ENCODE measurements around the gene ATP5MC2. TPM values are rescaled to one million over a fixed set of nuclear protein-coding genes. Genes with fewer than 3 reads are reported as not detected.

ATP5MC2 gene
- total RNA-seq, 1 experiment from 2014 or later: 322 TPM

DNA sequence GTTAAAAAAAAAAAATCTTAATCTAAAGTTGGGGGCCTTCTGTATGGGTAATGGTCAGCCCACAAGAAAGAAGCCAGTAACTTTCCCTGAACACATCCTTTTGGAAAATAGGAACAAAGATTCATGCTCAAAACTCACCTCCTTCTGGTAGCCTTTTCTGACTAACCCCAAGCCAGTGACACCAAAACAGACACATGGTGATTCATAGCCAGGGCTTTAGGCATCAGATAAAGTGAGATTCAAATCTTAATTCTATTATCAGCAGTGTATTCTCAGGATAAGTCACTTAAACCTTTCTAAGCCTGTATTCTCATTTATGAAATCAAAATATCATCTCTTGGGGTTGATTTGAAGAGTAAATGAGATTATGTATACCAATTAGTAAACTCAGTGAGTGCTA lies 4.9 kb downstream of the ATP5MC2 start:
- Histone ChIP-seq H3K36me3 (ENCODE audit: low read depth, low read length) (peaks cover 35% of the 10 kb centered on the region), H3K4me1 (ENCODE audit: insufficient read depth, low read length) (peaks cover 9% of the 10 kb centered on the region), H4K20me1 (ENCODE audit: low read length) (no peaks in the 10 kb centered on the region), H3K27me3 (ENCODE audit: low read length) (no peaks in the 10 kb centered on the region), H3K79me2 (ENCODE audit: low read length) (peaks cover 20% of the 10 kb centered on the region), H3K9me2 (replicated peaks; ENCODE audit: low read length) (no peaks in the 10 kb centered on the region), H3K4me3 (ENCODE audit: low read length) (no peak overlapping the region), H3F3A (ENCODE audit: low read length, unreplicated experiment) (no peaks in the 10 kb centered on the region), H2AFZ (ENCODE audit: low read length) (no peak overlapping the region), H3K27ac (ENCODE audit: low read length) (no peak overlapping the region), H3K9me3 (ENCODE audit: low read length) (no peaks in the 10 kb centered on the region), H3K4me2 (ENCODE audit: low read length) (no peak overlapping the region), H3K9ac (ENCODE audit: low read length) (no peak overlapping the region)
- CTCF ChIA-PET: no interaction called here
- BruUV-seq (replicated peaks): no TSS peak
- intact Hi-C loops (cut with micrococcal nuclease): no loop called here
- ATAC-seq (no peak), DNase-seq (no peak)
- TF ChIP-seq EZH2phosphoT487 (IDR thresholded peaks at IDR 0.05; ENCODE audit: borderline replicate concordance, low read length) (no peak), EZH2 (IDR thresholded peaks at IDR 0.05; ENCODE audit: low read length, unreplicated experiment) (no peak)
- TF ChIP-seq, protein P1, sequence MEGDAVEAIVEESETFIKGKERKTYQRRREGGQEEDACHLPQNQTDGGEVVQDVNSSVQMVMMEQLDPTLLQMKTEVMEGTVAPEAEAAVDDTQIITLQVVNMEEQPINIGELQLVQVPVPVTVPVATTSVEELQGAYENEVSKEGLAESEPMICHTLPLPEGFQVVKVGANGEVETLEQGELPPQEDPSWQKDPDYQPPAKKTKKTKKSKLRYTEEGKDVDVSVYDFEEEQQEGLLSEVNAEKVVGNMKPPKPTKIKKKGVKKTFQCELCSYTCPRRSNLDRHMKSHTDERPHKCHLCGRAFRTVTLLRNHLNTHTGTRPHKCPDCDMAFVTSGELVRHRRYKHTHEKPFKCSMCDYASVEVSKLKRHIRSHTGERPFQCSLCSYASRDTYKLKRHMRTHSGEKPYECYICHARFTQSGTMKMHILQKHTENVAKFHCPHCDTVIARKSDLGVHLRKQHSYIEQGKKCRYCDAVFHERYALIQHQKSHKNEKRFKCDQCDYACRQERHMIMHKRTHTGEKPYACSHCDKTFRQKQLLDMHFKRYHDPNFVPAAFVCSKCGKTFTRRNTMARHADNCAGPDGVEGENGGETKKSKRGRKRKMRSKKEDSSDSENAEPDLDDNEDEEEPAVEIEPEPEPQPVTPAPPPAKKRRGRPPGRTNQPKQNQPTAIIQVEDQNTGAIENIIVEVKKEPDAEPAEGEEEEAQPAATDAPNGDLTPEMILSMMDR (conservative IDR thresholded peaks at IDR 0.05; ENCODE audit: low read depth, low read length): no peak
- POLR2A ChIA-PET (ENCODE audit: unreplicated experiment): interaction anchor here (0.6 kb wide), 1 partner anchor 11 kb away, joined by 6 read pairs; no protein-coding TSS in a partner anchor

DNA sequence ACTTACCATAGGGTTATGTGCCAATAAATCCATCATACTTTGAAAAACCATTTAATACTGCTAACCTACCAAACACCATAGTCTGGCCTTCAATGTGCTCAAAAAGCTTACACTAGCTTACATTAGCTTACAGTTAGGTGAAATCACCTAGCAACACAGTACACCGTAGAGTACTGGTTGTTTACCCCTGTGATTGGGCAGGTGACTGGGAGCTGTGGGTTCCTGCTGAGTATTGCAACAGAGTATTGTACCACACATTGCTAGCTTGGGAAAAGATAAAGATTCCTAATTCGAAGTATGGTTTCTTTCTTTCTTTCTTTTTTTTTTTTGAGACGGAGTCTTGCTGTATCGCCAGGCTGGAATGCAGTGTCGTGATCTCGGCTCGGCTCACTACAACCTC lies 5.6 kb downstream of the ATP5MC2 start:
- H3K79me2 ChIP-seq (ENCODE audit: low read length): peaks cover 16% of the 10 kb centered on the region
- no peak for DNase-seq
- no peak overlapping the region for H3K4me2 ChIP-seq (ENCODE audit: low read length)
- intact Hi-C loops (cut with micrococcal nuclease): no loop called here
- peaks cover 41% of the 10 kb centered on the region for H3K36me3 ChIP-seq (ENCODE audit: low read depth, low read length)
- no peak overlapping the region for H3K4me3 ChIP-seq (ENCODE audit: low read length)
- H3K27ac ChIP-seq (ENCODE audit: low read length): no peak overlapping the region
- H2AFZ ChIP-seq (ENCODE audit: low read length): no peak overlapping the region
- H3K9ac ChIP-seq (ENCODE audit: low read length): no peak overlapping the region
- TF ChIP-seq, protein P1 (conservative IDR thresholded peaks at IDR 0.05; ENCODE audit: low read depth, low read length): no peak
- no peak for TF ChIP-seq EZH2 (IDR thresholded peaks at IDR 0.05; ENCODE audit: low read length, unreplicated experiment)
- no peak for TF ChIP-seq EZH2phosphoT487 (IDR thresholded peaks at IDR 0.05; ENCODE audit: borderline replicate concordance, low read length)
- no peaks in the 10 kb centered on the region for H3F3A ChIP-seq (ENCODE audit: low read length, unreplicated experiment)
- no peaks in the 10 kb centered on the region for H3K27me3 ChIP-seq (ENCODE audit: low read length)
- no TSS peak for BruUV-seq (replicated peaks)
- peaks cover 6% of the 10 kb centered on the region for H3K4me1 ChIP-seq (ENCODE audit: insufficient read depth, low read length)
- H3K9me2 ChIP-seq (replicated peaks; ENCODE audit: low read length): no peaks in the 10 kb centered on the region
- ChIA-PET POLR2A (ENCODE audit: unreplicated experiment) (interaction anchor here (0.6 kb wide), 1 partner anchor 11 kb away, joined by 6 read pairs; no protein-coding TSS in a partner anchor), CTCF (no interaction called here)
- no peaks in the 10 kb centered on the region for H4K20me1 ChIP-seq (ENCODE audit: low read length)
- H3K9me3 ChIP-seq (ENCODE audit: low read length): no peaks in the 10 kb centered on the region
- no peak for ATAC-seq

DNA sequence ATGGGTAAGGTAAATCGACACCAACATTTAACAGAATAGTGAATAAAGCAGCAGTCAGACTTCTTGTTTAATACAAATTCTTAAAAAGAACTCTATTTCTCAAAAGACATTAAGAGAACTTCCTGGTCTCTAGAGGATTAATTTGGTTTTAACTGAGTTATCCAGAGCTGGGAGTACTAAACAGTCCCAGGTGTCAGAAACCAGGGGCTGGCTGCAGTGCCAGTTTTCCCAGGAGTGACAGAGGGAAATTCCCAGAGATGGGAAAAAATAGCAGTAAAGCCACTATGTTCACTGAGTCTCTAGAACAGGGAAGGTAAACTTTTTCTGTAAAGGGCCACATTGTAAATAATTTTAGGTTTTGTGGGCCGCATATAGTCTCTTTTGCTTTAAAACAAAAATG lies 8.8 kb downstream of the ATP5MC2 start:
- H3K4me2 ChIP-seq (ENCODE audit: low read length): no peak overlapping the region
- H3K27me3 ChIP-seq (ENCODE audit: low read length): no peaks in the 10 kb centered on the region
- ChIA-PET POLR2A (ENCODE audit: unreplicated experiment) (no interaction called here), CTCF (no interaction called here)
- no peaks in the 10 kb centered on the region for H3K9me3 ChIP-seq (ENCODE audit: low read length)
- no peak overlapping the region for H3K4me3 ChIP-seq (ENCODE audit: low read length)
- intact Hi-C loops (cut with micrococcal nuclease): no loop called here
- no peak overlapping the region for H3K27ac ChIP-seq (ENCODE audit: low read length)
- no peaks in the 10 kb centered on the region; the same call in 1 of the 2 replicates for H3K79me2 ChIP-seq (ENCODE audit: low read length)
- BruUV-seq (replicated peaks): no TSS peak
- H3K36me3 ChIP-seq (ENCODE audit: low read depth, low read length): peaks cover 40% of the 10 kb centered on the region
- no peak overlapping the region for H3K9ac ChIP-seq (ENCODE audit: low read length)
- H3F3A ChIP-seq (ENCODE audit: low read length, unreplicated experiment): no peaks in the 10 kb centered on the region
- H4K20me1 ChIP-seq (ENCODE audit: low read length): no peaks in the 10 kb centered on the region
- H2AFZ ChIP-seq (ENCODE audit: low read length): no peak overlapping the region
- no peaks in the 10 kb centered on the region for H3K9me2 ChIP-seq (replicated peaks; ENCODE audit: low read length)
- H3K4me1 ChIP-seq (ENCODE audit: insufficient read depth, low read length): no peaks in the 10 kb centered on the region
- ATAC-seq (no peak), DNase-seq (no peak)
- no peak for TF ChIP-seq EZH2phosphoT487 (IDR thresholded peaks at IDR 0.05; ENCODE audit: borderline replicate concordance, low read length)
- TF ChIP-seq EZH2 (IDR thresholded peaks at IDR 0.05; ENCODE audit: low read length, unreplicated experiment): no peak
- TF ChIP-seq, protein P1 (conservative IDR thresholded peaks at IDR 0.05; ENCODE audit: low read depth, low read length): no peak
